Measurements from ENCODE around the gene SPOP. TPM values are rescaled to one million over a fixed set of nuclear protein-coding genes. Genes with fewer than 3 reads are reported as not detected.

Gene SPOP
- total and polyA plus RNA-seq, 12 donors, result 39.8 to 79.9 (median 65.8) TPM

GRCh38 chr17:49695698-49696232 is 17.9 kb upstream of the SPOP start:
- H3K27me3 ChIP-seq, result no peaks in the 10 kb centered on the region
- peaks cover 0 to 19% (median 6%) of the 10 kb centered on the region in 9 donors for H3K36me3 ChIP-seq
- ATAC-seq, result no peak
- peak overlapping the region in 1 of 10 donors; percentile 13 for H3K27ac ChIP-seq
- WGBS, 2 donors, result 52 to 57% methylated on average over 5 of the region's 5 CpGs
- no peak for DNase-seq
- intact Hi-C loops (cut with DNase I), result loop anchor here (1.0 to 2.0 kb wide), 4 partner anchors 125 to 127 kb away; no protein-coding TSS in a partner anchor
- H3K4me3 ChIP-seq, result no peak overlapping the region
- H3K4me1 ChIP-seq, result peaks cover 5 to 61% (median 20%) of the 10 kb centered on the region in 9 donors
- H3K9me3 ChIP-seq, result no peaks in the 10 kb centered on the region
- peak in 3 of 9 donors; percentile 16 to 28 (median 19) for TF ChIP-seq CTCF (IDR thresholded peaks at IDR 0.05)

GRCh38 chr17:49694847-49695697 is 17.2 kb upstream of the SPOP start:
- WGBS, 2 donors, result 28 to 35% methylated on average over 16 of the region's 16 CpGs
- DNase-seq (peak; percentile 54), ATAC-seq (peak in 1 of 8 donors; percentile 33)
- Histone ChIP-seq H3K27me3 (no peaks in the 10 kb centered on the region), H3K9me3 (no peaks in the 10 kb centered on the region), H3K4me3 (no peak overlapping the region), H3K4me1 (peaks cover 5 to 62% (median 25%) of the 10 kb centered on the region in 9 donors), H3K27ac (no peak overlapping the region), H3K36me3 (peaks cover 0 to 12% (median 0%) of the 10 kb centered on the region in 9 donors)
- TF ChIP-seq CTCF (IDR thresholded peaks at IDR 0.05), result peak; percentile 86 to 97 (median 93)
- intact Hi-C loops (cut with DNase I), result loop anchor here (1.0 to 5.0 kb wide), 5 partner anchors 78 to 127 kb away; no protein-coding TSS in a partner anchor

GRCh38 chr17:49692751-49693150 is 14.9 kb upstream of the SPOP start:
- DNase-seq, result no peak
- no peaks in the 10 kb centered on the region for H3K27me3 ChIP-seq
- no peak for ATAC-seq
- TF ChIP-seq CTCF (IDR thresholded peaks at IDR 0.05), result no peak
- 89 to 93% methylated on average over 4 of the region's 4 CpGs for whole genome bisulfite sequencing, 2 donors
- H3K4me1 ChIP-seq, result peaks cover 5 to 64% (median 37%) of the 10 kb centered on the region in 9 donors
- intact Hi-C loops (cut with DNase I), result loop anchor here in 2 of 10 donors (5.0 kb wide), 1 partner anchor 75 kb away; no protein-coding TSS in a partner anchor
- no peak overlapping the region for H3K4me3 ChIP-seq
- no peaks in the 10 kb centered on the region for H3K36me3 ChIP-seq
- no peaks in the 10 kb centered on the region for H3K9me3 ChIP-seq
- peak overlapping the region in 7 of 10 donors; percentile 73 to 94 (median 90) for H3K27ac ChIP-seq

GRCh38 chr17:49691677-49692191 is 13.8 kb upstream of the SPOP start:
- intact Hi-C loops (cut with DNase I), result loop anchor here in 2 of 10 donors (5.0 kb wide), 1 partner anchor 74 kb away; no protein-coding TSS in a partner anchor
- TF ChIP-seq CTCF (IDR thresholded peaks at IDR 0.05), result no peak
- peak overlapping the region; percentile 57 to 94 (median 90) for H3K27ac ChIP-seq
- no peak for DNase-seq
- no peaks in the 10 kb centered on the region for H3K36me3 ChIP-seq
- H3K4me3 ChIP-seq, result no peak overlapping the region
- peak; percentile 8 to 45 (median 26) for ATAC-seq
- H3K9me3 ChIP-seq, result no peaks in the 10 kb centered on the region
- WGBS, 2 donors, result 20 to 28% methylated on average over 8 of the region's 8 CpGs
- H3K4me1 ChIP-seq, result peaks cover 5 to 73% (median 40%) of the 10 kb centered on the region in 9 donors
- no peaks in the 10 kb centered on the region for H3K27me3 ChIP-seq
